GM18508 (cell line): Measurements from ENCODE around the gene SH3RF1.
"Not testable (repeated sequence)": the region's sequence is repeated elsewhere in the genome, so short reads cannot be mapped to it uniquely, and the experiment has no call there.

ENCODE experiments used
- ATAC-seq: cut with Tn5 transposase; IDR thresholded peaks from one replicate; pipeline ENCODE4 v1.9.1; 2021; ENCODE audit warnings: moderate number of reproducible peaks; ENCODE audit not compliant: insufficient read depth, unreplicated experiment

Gene SH3RF1

DNA sequence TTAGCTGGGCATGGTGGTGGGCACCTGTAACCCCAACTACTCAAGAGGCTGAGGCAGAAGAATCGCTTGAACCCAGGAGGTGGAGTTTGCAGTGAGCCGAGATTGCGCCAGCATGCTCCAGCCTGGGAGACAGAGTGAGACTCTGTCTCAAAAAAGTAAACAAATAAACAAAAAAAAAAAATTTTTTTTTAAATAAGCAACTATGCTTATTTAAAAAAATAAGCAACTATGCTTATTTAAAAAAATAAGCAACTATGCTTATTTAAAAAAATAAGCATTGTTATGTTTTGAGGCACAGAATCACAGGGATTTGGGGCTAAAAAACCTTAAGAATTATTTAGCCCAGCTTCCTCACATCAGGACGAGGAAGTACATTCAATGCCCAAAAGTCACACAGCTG, 92.7 kb downstream of the SH3RF1 start:
- not testable (repeated sequence) for ATAC-seq

DNA sequence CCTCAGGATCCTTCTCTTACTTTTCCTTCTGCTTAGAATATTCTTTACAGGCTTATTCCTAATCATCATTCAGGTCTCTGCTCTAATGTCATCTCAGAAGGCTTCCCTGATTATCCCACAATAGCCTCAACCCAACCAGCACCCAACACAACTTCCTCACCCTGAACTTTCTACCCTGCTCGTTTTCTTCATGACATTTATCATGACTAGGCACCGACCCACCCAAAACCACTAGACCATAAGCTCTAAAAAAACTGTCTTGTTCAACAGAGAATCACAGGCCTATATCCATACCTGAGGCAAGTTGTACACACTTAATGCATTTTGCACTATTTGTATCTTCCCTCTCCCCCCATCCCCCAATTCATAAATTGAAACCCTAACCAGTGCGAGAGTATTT, 95.3 kb downstream of the SH3RF1 start:
- ATAC-seq, result no peak

DNA sequence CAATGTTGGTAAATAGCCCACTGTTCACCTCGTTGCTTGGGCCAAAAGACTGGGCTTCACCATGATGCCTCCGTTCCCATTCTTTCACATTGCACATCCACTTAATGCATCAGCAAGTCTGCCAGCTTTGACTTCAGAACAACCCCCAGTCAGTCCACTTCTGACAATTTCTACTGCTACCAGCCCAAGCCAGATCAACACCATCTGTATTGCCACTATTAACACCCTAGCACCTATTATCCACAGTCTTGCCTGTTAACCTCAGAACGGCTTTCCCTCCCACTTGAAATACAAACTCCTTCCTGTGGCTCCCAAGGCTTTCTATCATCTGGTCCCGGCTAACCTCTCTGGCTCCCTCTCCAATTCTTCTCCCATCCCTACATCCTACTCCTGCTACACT, 95.7 kb downstream of the SH3RF1 start:
- no peak for ATAC-seq

DNA sequence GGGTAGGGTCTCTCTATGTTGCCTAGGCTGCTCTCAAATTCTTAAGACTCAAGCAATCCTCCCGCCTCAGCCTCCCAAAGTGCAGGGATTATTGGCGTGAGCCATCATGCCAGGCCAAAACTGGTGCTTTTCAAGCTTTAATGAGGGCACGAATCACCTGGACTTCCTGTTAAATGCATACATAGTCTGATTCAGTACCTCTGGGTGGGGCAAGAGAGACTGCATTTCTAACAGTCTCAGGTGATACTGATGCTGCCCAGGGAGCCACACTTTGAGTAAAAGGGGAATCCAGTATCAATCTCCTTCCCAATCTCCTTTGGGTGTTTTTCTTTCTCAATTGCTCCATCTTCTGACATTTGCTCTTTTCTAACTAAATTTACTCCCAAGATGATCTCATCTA, 96.5 kb downstream of the SH3RF1 start:
- no peak for ATAC-seq

DNA sequence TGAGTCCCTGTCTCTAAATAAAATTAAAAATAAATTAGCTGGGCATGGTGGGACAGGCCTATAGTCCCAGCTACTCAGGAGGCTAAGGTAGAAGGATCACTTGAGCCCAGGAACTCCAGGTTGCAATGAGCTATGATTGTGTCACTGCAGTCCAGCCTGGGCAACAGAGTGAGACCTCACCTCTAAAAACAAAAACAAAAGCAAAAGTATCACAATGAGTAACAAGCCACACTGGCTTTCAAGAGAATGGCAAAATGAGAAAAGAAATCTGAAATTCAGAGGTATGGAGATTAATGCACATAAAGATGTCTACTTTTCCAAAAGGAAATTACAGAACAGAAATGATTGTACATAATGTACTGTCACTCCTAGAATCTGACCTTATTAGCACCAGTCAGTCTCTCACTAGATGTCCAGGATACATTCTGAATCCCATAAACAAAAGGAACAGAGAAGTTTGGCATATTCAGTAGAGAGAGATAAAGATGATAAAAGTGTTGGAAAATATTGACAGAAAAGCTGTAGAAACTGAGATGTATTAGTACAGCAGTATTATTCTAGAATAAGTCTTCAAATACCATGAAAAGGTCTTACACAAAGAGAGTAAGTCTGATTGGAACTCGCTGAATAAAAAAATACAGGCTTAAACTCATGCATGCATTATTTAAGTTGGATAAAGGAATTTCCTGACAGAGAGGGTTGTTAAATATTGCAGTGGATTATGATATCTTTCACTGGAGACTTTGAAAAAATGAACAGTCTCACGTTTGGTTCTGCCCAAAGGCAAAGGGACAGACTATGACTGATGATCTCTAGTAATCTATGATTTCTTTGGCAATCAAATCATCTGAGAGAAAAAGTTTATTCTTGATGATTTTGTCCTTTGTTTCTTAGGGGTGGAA, 102.5 kb downstream of the SH3RF1 start:
- peak; percentile 92 for ATAC-seq

DNA sequence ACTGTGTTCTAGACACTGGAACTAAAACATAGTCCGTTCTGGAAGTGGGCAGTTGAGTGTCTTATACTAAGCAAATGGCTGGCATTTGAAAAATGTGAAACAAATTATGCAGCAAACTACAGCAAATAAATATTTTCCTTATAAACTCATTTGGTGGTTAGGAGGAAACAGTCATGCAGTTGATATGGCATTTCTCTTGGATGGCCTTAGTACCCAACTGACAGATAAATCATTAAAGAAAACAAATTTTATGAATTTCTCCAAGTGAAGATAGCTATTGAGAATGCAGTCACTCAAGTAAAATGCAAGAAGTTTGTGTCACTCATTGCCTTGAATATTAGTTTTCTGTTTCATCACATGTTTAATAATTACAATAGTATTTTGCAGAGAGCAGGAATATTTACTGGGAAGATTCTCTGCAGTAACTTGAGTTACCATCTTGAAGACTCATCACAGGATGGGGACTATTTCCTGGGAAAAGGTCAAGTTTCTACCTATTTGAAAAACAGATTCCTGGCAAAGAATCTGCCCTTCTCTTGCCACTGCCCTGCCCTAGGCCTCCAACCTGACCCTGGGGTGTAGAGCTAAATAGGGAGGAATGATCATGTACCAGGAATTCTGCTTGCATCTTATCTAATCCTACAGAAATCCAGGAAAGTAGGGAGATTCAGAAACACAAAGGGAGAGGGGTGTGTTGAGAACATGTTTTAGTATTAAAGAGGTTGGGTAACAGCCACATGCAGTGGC, 105.9 kb downstream of the SH3RF1 start:
- no peak for ATAC-seq

DNA sequence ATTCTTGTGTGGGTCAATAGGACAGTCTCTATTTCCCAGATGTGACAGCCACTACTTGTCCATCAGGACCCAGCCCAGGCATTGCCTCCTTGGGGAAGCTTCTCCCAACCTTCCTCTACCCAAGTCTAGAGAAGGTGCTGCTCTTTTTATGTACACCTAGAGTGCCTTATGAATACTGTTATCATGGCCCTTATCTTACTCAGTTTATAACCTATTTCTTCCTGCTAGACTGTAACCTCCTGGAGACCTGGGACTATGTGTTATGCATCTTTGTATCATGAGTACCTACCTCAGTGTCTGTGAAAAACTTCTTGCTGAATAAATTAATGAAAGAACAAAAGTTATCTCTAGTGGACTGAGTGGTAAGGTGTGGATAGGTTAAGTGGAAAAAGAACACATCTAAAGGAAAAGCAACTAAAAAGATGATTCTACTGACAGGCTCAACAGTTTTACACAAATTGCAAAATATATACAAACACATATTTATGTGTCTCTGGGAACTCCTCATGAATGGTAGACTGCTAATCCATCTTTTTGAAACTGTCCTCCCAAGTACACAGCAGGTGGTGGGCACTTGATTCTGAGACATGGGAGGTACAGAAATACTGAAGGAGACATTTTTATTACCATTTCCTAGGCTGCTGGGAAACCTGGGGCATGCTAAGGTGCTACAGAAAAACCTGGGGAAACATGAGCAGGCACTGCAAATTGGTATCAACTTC, 106.6 kb downstream of the SH3RF1 start:
- no peak for ATAC-seq

DNA sequence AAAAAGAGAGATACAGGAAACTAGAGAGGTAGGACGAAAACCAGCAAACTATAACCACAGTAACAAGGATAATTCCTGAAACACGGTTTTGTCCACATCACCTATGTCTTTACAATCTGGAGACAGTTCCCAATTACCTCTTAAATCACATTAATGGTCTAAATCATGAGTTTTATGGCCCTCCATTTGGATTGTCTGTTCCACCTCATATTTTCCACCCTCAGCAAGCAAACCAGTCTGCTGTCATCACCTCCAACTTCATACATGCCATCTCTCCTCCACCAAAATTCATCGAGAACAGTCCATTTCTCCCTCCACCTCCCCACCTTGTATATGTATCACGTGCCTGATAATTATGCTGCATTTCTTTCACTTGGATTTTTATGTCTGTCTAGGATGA, 107.3 kb downstream of the SH3RF1 start:
- no peak for ATAC-seq

DNA sequence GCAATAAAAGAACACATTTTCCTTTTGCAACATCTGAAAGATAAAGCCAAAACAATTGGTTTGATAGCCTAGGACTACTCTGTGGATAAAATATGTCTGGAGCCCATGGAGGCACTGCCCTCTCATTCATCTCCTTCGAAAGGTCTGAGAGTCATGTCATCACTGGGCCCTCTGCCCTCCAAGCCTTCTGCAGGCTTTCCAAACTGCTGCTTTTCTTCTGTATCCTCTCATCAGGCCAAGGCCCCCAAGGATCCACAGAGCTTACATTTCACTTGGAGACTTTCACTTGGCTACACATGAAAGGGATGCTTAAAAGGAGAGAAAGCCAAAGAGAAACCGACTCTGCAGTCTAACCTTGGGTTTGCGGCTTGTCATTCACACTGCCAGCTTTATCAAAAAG, 109.9 kb downstream of the SH3RF1 start:
- ATAC-seq, result no peak

DNA sequence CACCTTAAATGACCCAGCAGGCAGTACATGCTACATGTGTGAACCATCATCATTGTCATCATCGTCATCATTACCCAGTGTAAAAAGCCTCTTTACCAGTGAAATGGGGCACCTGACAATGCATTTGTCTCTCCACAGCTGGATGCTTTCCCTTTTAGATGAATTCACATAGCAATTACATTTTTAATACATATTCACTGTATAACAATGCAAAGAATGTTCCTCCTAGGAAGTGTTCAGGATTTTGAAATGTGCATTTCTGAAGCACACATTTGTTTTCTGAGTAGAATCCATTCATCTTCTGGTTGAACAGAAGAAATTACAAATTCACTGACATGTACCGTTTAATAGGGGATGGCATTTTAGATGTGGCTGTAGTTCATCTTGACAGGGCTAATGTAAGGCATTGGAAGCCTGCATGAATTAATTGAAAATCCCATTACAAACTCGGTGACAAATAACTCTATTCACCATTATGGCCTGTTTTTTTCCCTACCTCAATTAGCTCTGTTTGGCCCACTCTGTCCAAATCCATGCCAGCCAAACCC, 111.1 kb downstream of the SH3RF1 start:
- no peak for ATAC-seq

DNA sequence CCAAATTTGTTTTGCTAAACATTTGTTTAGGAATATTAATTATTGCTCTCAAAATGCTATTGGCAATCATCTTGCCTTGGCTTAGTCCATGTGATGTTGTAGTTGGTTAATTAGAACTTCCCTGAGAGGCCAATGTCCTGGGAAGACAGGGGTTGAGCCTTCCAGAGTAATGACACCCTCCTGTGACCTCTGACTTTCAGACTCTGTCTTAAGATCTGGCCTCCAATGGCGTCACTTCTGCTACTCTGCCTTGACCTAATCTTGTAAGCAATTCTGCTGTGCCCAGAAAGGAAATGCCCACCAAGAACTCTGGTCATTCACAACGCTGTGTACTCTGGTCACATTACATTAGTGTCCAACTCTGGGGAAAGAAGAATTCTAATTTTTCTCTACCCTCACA, 111.9 kb downstream of the SH3RF1 start:
- ATAC-seq, result no peak

DNA sequence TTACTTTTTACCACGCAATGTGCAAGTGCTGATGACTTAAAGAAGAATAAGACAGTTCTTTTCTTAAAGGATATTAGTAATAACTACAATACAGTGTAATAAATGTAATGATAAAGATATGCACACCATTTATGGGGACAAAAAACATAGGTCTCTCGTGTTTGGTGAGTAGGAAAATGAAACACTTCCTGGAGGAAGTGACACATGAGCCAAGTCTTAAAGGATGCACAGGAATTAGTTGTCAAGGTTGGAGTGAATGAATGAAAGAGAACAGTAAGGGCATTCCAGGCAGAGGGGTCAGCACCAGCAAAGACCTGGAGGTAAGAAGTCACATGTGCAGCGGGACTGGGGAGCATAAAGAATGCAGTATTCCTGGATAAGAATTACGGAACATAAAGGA, 112.7 kb downstream of the SH3RF1 start:
- ATAC-seq, result no peak

DNA sequence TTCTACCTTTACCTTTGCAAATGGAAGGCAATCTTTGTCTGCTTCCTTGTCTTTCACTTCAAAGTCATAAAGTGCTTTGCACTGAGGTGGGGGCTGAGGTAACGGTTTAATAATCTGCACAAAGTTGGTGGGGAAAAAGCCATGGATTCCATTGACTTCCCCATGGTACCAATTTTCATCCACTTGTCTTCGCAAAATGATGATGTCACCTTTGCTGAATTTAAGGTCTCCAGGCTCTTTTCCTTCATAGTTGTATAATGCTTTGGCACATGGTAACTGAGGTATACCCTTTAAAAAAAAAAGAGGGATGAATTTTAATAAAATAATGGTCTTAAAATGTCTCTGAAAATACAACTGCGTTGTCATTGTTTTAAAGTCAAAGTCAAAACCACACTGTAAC, 114.4 kb downstream of the SH3RF1 start:
- ATAC-seq, result no peak

DNA sequence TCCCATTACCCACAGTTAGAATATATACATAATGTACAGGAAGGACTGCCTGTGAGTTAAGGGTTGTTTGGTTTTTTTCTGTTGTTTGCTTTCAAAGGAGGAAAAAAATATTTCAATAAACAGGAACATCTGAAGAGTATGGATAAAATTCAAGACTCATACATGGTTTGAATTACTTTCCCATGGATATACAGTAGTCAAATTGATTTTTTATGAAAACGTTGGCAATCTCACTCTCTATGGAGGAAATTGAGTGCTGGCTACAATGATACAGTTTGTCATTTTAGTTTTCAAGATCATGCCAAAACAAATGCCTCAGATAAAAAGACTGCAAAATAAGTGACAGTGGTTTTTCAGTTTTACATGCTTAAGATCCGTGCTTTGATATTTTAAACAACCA, 116.6 kb downstream of the SH3RF1 start:
- ATAC-seq, result no peak

DNA sequence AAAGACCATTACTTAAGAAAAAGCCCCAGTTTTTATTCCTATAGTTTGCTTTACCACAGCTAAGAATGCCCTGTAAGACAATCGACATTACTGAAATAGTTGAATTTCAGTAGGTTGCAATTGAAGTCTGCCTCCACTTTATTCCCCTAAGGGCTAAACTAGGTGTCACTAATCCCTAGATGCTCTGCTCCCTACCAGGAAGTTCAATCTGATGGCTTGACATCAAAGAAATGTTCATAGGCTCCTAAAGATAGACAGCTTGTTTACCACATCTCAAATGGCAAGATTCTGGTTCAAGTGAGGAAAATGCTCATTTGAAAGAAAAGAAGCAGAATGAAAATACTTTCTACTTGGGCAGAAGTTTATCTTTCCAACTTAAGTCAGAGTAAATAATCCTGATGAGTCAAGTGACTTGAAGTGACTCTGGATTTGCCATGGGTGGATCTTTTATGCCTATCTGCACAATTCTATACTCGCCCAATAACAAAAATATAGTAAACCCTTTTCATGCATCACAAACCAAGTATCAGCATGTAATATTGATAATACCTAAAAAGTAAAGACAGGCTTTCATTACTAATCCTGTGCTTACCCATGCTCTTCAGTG, 117.2 kb downstream of the SH3RF1 start:
- ATAC-seq, result no peak

DNA sequence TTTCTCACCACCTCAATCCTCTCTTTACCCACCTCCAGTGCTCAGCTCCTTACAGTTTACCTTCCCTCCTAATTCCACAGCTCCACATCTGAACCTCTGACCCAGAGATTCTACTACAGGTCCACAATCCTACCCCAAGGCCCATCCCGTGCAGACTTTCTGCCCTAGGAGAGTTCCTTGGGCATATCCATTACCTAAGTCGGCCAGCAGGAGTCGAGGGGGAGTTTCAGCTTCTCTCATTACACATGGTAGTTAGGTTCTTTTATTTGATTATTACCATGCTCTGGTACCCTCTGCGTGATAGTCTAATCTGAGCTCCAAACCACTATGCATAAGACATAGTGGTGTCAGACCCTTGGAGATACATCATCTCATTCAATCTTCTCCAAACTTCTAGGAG, 117.9 kb downstream of the SH3RF1 start:
- no peak for ATAC-seq

DNA sequence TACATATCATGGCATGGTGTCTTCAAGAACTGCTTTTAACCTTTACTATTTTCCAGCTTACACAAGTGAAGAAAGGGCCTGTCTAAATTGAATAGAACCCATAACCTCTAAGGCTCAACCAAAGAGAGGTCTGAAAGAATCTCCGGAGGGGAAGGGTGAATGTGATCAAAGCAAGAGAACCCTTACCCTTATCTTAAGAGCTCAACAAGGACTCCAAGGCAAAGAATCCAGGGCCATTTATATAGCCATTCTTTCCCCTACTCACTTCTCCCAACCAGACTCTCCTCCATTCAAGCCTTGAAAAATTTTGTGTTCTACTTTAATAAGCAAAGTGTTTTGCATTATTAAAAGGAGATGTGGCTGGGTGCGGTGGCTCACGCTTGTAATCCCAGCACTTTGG, 118.7 kb downstream of the SH3RF1 start:
- no peak for ATAC-seq

DNA sequence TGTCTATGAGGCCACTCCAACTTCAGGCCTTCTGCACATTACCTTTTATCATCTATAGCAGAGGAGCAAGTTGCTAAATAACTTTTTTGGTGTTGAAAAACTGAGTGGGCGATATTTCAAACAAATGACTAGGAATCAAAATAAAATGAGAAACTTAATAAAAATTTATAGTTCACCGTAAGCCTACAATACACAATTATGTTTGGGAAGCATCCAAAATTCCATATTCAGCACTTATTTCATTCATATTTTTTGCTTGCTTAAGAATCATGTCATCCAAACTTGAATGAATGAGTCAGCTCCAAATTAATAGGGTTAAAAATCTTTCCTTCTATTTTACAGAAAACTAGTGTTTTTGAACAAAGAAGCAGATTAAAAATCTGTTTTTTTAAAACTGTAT, 119.1 kb downstream of the SH3RF1 start:
- no peak for ATAC-seq

DNA sequence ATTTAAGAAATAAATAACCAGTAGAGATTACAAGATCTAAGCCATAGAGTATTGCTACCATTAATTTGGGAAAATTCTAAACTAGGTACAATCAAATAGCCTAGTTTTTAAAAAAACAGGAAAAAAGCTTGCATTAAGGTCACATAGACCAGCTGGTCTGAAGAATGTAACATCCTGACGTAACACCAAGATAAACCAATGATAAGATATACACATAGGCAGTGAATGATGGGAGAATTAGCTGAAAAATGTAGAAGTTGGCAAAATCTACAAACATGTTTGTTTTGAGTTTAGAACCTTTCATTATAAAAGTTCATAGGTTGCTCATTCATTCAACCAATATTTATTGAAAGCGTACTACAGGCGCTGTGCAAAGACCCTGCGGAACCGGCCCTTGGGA, 120.0 kb downstream of the SH3RF1 start:
- no peak for ATAC-seq

DNA sequence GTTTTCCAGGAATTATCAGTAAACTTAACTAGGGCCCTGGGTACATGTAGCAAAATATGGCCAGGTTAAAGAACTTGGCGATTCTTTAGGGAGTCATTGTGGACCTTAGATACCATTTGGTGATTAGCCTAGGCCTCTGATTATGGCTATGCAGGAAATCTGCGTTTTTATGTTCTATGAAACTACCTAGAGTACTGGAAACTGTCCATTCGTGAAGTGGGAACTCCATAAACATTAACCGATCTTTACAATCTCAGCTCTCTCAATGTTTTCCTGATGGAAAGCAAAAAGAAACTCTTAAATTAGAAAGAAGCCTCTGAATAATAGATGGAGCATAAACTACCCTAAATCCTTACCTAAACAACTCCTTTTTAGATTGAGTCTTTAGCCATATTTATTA, 121.9 kb downstream of the SH3RF1 start:
- no peak for ATAC-seq
